GM12878 (cell line): ENCODE data around the gene NKG7. TPM values are rescaled to one million over a fixed set of nuclear protein-coding genes. Genes with fewer than 3 reads are reported as not detected.

Experiments
- ATAC-seq: fragments of 200-7000 bp; cut with Tn5 transposase; 3 replicates; pipeline ENCODE4 v1.9.1; 2020; ENCODE audit warnings: mild to moderate bottlenecking, moderate library complexity
- BruUV-seq: library from RNA; stranded (reverse); fragments of 400-500 nt; replicated peaks from 2 replicates; lab custom pipeline; 2021; lab: Mats Ljungman, UMichigan
- CTCF ChIA-PET: fragments of 300-600 bp; sonication (Branson Sonifier 250); formaldehyde crosslinking; extraction: SDS; loops from one replicate; lab custom pipeline; 2021; ENCODE audit warnings: inconsistent platforms; lab: Yijun Ruan, JAX
- POLR2A ChIA-PET: fragments of 350-600 bp; formaldehyde crosslinking; extraction: SDS; loops from one replicate; lab custom pipeline; 2021; ENCODE audit warnings: inconsistent platforms; lab: Charles Lee
- RAD21 ChIA-PET: fragments of 300-600 bp; sonication (Branson Sonifier 250); formaldehyde crosslinking; loops from one replicate; lab custom pipeline; 2023; ENCODE audit warnings: antibody characterized with exemption; ENCODE audit not compliant: unreplicated experiment; lab: Charles Lee
- SMC1A ChIA-PET: fragments of 300-600 bp; sonication (Branson Sonifier 250); formaldehyde crosslinking; loops from one replicate; lab custom pipeline; 2023; ENCODE audit not compliant: unreplicated experiment, uncharacterized antibody; lab: Charles Lee
- DNase-seq: peaks from one replicate; pipeline ENCODE4 v3.0.0-alpha.2; 2011; ENCODE audit warnings: low read depth, low spot score
- FAIRE-seq: peaks from 3 replicates; lab custom pipeline; 2011; peaks lifted over from hg19 to GRCh38; lab: Jason Lieb, UNC
- H2AFZ ChIP-seq: 2 replicates; pipeline ENCODE4 v1.6.0; 2011; ENCODE audit warnings: low read depth, low read length, control low read depth; ENCODE audit not compliant: control insufficient read depth
- H3K27ac ChIP-seq: 2 replicates; pipeline ENCODE4 v1.5.1; 2011; ENCODE audit warnings: control low read depth; ENCODE audit not compliant: control insufficient read depth, insufficient read depth
- H3K27me3 ChIP-seq, 2 experiments: replicated peaks in 1 of 2; 2 replicates each; pipeline versions ENCODE4 v1.6.0 to v1.6.1; 2011; ENCODE audit warnings: low read length in 1 of 2; ENCODE audit not compliant: control insufficient read depth in 2 of 2, insufficient read depth in 2 of 2
- H3K36me3 ChIP-seq, 2 experiments: 2 replicates each; pipeline ENCODE4 v1.5.1; 2011; ENCODE audit warnings: low read length in 1 of 2; ENCODE audit not compliant: control insufficient read depth in 2 of 2, insufficient read depth in 2 of 2
- H3K4me1 ChIP-seq: 2 replicates; pipeline ENCODE4 v1.6.1; 2011; ENCODE audit warnings: mild to moderate bottlenecking, low read length, moderate library complexity, mixed read lengths; ENCODE audit not compliant: control insufficient read depth, insufficient read depth
- H3K4me2 ChIP-seq: 2 replicates; pipeline ENCODE4 v1.6.0; 2011; ENCODE audit warnings: control low read depth; ENCODE audit not compliant: control insufficient read depth, insufficient read depth
- H3K4me3 ChIP-seq: fragments of 200-600 bp; sonication (generic); 2 replicates; pipeline ENCODE4 v1.5.1; 2016
- H3K79me2 ChIP-seq: 2 replicates; pipeline ENCODE4 v1.6.0; 2011; ENCODE audit warnings: low read length; ENCODE audit not compliant: control insufficient read depth, insufficient read depth
- H3K9ac ChIP-seq: 2 replicates; pipeline ENCODE4 v1.8.0; 2011; ENCODE audit warnings: low read length, control low read depth, mixed read lengths; ENCODE audit not compliant: control insufficient read depth, insufficient read depth
- H3K9me3 ChIP-seq: replicated peaks from 3 replicates; pipeline ENCODE4 v1.5.1; 2011; ENCODE audit warnings: mild to moderate bottlenecking, low read length; ENCODE audit not compliant: control insufficient read depth, insufficient read depth
- H4K20me1 ChIP-seq: 2 replicates; pipeline ENCODE4 v1.6.0; 2011; ENCODE audit not compliant: control insufficient read depth, insufficient read depth
- ASH2L ChIP-seq: fragments of 300-600, 200-600 bp; sonication (generic); IDR thresholded peaks from 2 replicates; pipeline ENCODE4 v1.6.1; 2017; ENCODE audit warnings: low read depth, mild to moderate bottlenecking, borderline replicate concordance
- BMI1 ChIP-seq: fragments of 450-650 bp; IDR thresholded peaks from 2 replicates; pipeline ENCODE4 v1.6.1; 2016; ENCODE audit warnings: mild to moderate bottlenecking, moderate library complexity, borderline replicate concordance
- CBX3 ChIP-seq: fragments of 200-600 bp; sonication (generic); IDR thresholded peaks from 2 replicates; pipeline ENCODE4 v1.6.1; 2016; ENCODE audit warnings: low read depth, borderline replicate concordance
- CREM ChIP-seq: IDR thresholded peaks from 2 replicates; pipeline ENCODE4 v1.6.1; 2014; ENCODE audit warnings: antibody characterized with exemption, low read depth
- IRF3 ChIP-seq: fragments of 450-650 bp; IDR thresholded peaks from 2 replicates; pipeline ENCODE4 v1.6.1; 2014; ENCODE audit warnings: mild to moderate bottlenecking
- NFIC ChIP-seq: IDR thresholded peaks from 2 replicates; pipeline ENCODE4 v1.6.1; 2012; ENCODE audit warnings: low read depth, mild to moderate bottlenecking, inconsistent platforms, low read length, moderate library complexity
- NFYA ChIP-seq: IDR thresholded peaks from 2 replicates; pipeline ENCODE4 v1.6.1; 2011; ENCODE audit warnings: low read depth, mild to moderate bottlenecking, low read length, improper control_type of control experiment, borderline replicate concordance
- WGBS: methylation state at CpG from one replicate; pipeline ENCODE4 v1.1.6; 2016; ENCODE audit warnings: low lambda C conversion rate; ENCODE audit not compliant: insufficient replicate concordance, insufficient coverage; ENCODE audit errors: missing lambda C conversion rate; 5-methylcytosine and 5-hydroxymethylcytosine counted together
- in situ Hi-C: fragments of 300-500 bp; cut with MboI; formaldehyde crosslinking; loops from 9 replicates; pipeline ENCODE4 v1.14.3; 2018; ENCODE audit warnings: mixed read lengths
- intact Hi-C: fragments of 100-400 bp; cut with micrococcal nuclease; formaldehyde crosslinking; loops from one replicate; pipeline ENCODE4 v1.14.2; 2022; ENCODE audit not compliant: unreplicated experiment
- polyA plus RNA-seq, 11 experiments: library from polyadenylated mRNA; depleted of rRNA in 4 of 11; unstranded in 6 of 11; stranded (reverse) in 5 of 11; fragments of >200 nt; fragmentation: Nextera tagmentation in 4 of 11; fragmentation: Illumina TruSeq in 1 of 11; extraction: Ambion mirVana in 4 of 11; extraction: Trizol in 1 of 11; gene quantifications; 1 replicate in 1 of 11; 2 replicates in 10 of 11; pipeline versions ENCODE4 v1.2.1 to v1.2.3, GENCODE V29; 2011 to 2016; ENCODE audit warnings: inconsistent platforms in 2 of 11, missing spikeins in 2 of 11, low read depth in 1 of 11
- total RNA-seq, 4 experiments: library from RNA; depleted of rRNA in 3 of 4; stranded (reverse); fragments of >200 nt in 3 of 4; fragmentation: Illumina TruSeq in 1 of 4; extraction: Trizol in 1 of 4; gene quantifications; 2 replicates each; pipeline versions ENCODE4 v1.2.1 to v1.2.3, GENCODE V29; 2013 to 2021

Gene NKG7
- total and polyA plus RNA-seq, 10 of the 15 experiments (the other 5 are each of a cell fraction or from before 2014, with no cell fraction given), result 10.0 to 48.7 (median 22.3) TPM

- in situ Hi-C loops, result loop anchor here (25.0 kb wide), 1 partner anchor 1155 kb away; the partner anchor contains the start of gene ZNF808
- CTCF ChIA-PET, result interaction anchor here (1.1 kb wide), 1 partner anchor 44 kb away, joined by 3 read pairs; no protein-coding TSS in a partner anchor
These were observed 9.6 kb upstream of the NKG7 start for GRCh38 chr19:51382004-51382403.

DNA sequence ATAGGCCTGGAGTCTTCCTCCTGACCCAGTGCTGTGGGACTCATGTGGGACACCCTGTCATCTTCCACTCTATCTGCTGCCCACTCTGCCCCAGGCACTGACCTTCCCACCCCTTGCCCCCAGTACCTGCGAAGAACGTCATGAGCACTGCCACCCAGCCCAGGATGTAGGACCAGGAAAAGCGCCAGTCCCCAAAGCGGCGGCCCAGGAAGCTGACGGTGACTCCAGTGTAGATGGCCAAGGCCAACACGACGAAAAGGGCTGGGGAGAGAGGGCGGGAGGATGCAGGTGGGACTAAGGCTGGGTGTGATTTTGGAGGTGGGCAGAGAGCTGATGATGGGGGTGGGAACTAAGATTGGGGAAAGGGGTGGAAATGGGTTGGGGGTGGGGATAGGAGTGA lies 7.9 kb upstream of the NKG7 start:
- no peak overlapping the region for H2AFZ ChIP-seq
- no peaks in the 10 kb centered on the region for H3K9me3 ChIP-seq
- no peaks in the 10 kb centered on the region for H3K36me3 ChIP-seq
- DNase-seq (no peak), FAIRE-seq (no peak), ATAC-seq (no peak)
- no peaks in the 10 kb centered on the region for H4K20me1 ChIP-seq
- no peak overlapping the region for H3K4me3 ChIP-seq
- 84% methylated on average over 9 of the region's 9 CpGs for WGBS
- no peak overlapping the region for H3K4me2 ChIP-seq
- POLR2A ChIA-PET, result no interaction called here
- no peak overlapping the region for H3K9ac ChIP-seq
- H3K79me2 ChIP-seq, result no peaks in the 10 kb centered on the region
- H3K27ac ChIP-seq, result no peak overlapping the region
- BruUV-seq, result no TSS peak
- intact Hi-C loops, result no loop called here
- in situ Hi-C loops, result loop anchor here (25.0 kb wide), 1 partner anchor 1157 kb away; the partner anchor contains the start of gene ZNF808
- H3K4me1 ChIP-seq, result peaks cover 5% of the 10 kb centered on the region
- H3K27me3 ChIP-seq, result no peaks in the 10 kb centered on the region
- CTCF ChIA-PET, result interaction anchor here (0.6 kb wide), 1 partner anchor 8 kb away, joined by 3 read pairs; no protein-coding TSS in a partner anchor
- TF ChIP-seq IRF3, result no peak
- SMC1A ChIA-PET, result no interaction called here
- RAD21 ChIA-PET, result no interaction called here

More at GRCh38 chr19:51382004-51382403, 9.6 kb upstream of the NKG7 start:
- no peaks in the 10 kb centered on the region for H4K20me1 ChIP-seq
- H3K4me3 ChIP-seq, result no peak overlapping the region
- no peak for ATAC-seq
- intact Hi-C loops, result no loop called here
- DNase-seq, result no peak
- FAIRE-seq, result no peak
- no TSS peak for BruUV-seq
- H3K27ac ChIP-seq, result no peak overlapping the region
- ChIA-PET POLR2A (interaction anchor here (0.6 kb wide), 1 partner anchor 17 kb away, joined by 3 read pairs; no protein-coding TSS in a partner anchor), SMC1A (interaction anchor here (0.6 kb wide), 1 partner anchor 8 kb away, joined by 3 read pairs; no protein-coding TSS in a partner anchor), RAD21 (no interaction called here)
- peaks cover 4% of the 10 kb centered on the region for H3K4me1 ChIP-seq
- H3K79me2 ChIP-seq, result no peaks in the 10 kb centered on the region
- no peaks in the 10 kb centered on the region for H3K9me3 ChIP-seq
- no peak overlapping the region for H3K4me2 ChIP-seq
- no peak overlapping the region for H2AFZ ChIP-seq
- H3K9ac ChIP-seq, result no peak overlapping the region
- 57% methylated on average over 4 of the region's 4 CpGs for WGBS
- no peaks in the 10 kb centered on the region for H3K36me3 ChIP-seq
- H3K27me3 ChIP-seq, result no peaks in the 10 kb centered on the region
- TF ChIP-seq NFIC (no peak), BMI1 (no peak), CREM (no peak), CBX3 (no peak), ASH2L (no peak), NFYA (no peak)
